Measurements from ENCODE around the gene DOCK6. TPM values are rescaled to one million over a fixed set of nuclear protein-coding genes. Genes with fewer than 3 reads are reported as not detected.

The DOCK6 gene
- polyA plus RNA-seq, 1 donor from 2014 or later, result not detected

DNA sequence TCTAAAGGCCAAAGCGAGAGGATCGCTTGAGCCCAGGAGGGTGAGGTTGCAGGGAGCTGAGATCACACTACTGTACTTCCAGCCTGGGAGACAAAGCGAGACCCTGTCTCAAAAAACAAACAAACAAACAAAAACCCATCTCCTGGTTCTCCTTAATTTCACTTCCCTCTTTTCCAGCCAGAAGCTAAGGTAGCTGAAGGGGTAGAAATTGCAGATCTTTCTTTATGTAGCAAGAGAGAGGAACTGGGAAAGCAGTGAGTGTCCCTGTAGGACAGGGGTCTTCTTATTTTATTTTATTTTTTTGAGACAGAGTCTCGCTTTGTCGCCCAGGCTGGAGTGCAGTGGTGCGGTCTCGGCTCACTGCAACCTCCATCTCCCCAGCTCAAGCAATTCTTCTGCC is 29.1 kb upstream of the DOCK6 start:
- Histone ChIP-seq H4K20me1 (ENCODE audit: insufficient read depth) (no peaks in the 10 kb centered on the region), H3K9me2 (ENCODE audit: insufficient read depth, low read length) (no peaks in the 10 kb centered on the region), H3K27me3 (ENCODE audit: insufficient read depth, low read depth, low read length) (no peaks in the 10 kb centered on the region), H3K36me3 (ENCODE audit: insufficient read depth, low read length) (no peaks in the 10 kb centered on the region), H3K4me3 (ENCODE audit: low read length) (no peak overlapping the region), H3K9me3 (ENCODE audit: low read length) (no peaks in the 10 kb centered on the region), H3K27ac (ENCODE audit: low read length) (no peak overlapping the region), H3K4me2 (ENCODE audit: low read length) (no peak overlapping the region), H3K9ac (ENCODE audit: low read length) (no peak overlapping the region), H3K79me2 (replicated peaks; ENCODE audit: insufficient read depth, low read length) (no peaks in the 10 kb centered on the region), H3F3A (ENCODE audit: insufficient read depth, low read length, poor library complexity, severe bottlenecking) (no peaks in the 10 kb centered on the region), H2AFZ (ENCODE audit: low read depth, low read length) (no peak overlapping the region)
- TF ChIP-seq EP300 (conservative IDR thresholded peaks at IDR 0.05; ENCODE audit: poor library complexity, severe bottlenecking) (no peak), RAD21 (conservative IDR thresholded peaks at IDR 0.05) (no peak), MXI1 (conservative IDR thresholded peaks at IDR 0.05; ENCODE audit: poor library complexity, severe bottlenecking) (no peak)

DNA sequence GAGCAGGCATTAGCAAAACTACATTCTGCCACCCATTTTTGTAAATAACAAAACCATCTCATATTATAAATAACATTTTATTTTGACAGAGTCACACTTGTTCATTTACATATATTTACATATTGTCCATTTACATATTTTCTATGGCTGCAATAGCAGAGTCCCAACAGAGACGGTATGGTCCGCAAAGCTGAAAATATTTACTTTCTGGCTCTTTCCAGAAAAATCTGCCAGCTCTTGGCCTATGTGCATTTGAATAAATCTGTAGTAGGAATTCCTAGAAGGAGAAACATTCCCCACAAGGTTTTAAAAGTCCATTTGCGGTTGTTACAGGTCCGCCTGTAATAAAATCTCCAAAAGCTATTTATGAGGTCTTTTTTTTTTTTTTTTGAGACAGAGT is 27.9 kb upstream of the DOCK6 start:
- Histone ChIP-seq H3K27me3 (ENCODE audit: insufficient read depth, low read depth, low read length) (no peaks in the 10 kb centered on the region), H3K79me2 (replicated peaks; ENCODE audit: insufficient read depth, low read length) (no peaks in the 10 kb centered on the region), H2AFZ (ENCODE audit: low read depth, low read length) (no peak overlapping the region), H3K4me3 (ENCODE audit: low read length) (no peak overlapping the region), H3K36me3 (ENCODE audit: insufficient read depth, low read length) (no peaks in the 10 kb centered on the region), H4K20me1 (ENCODE audit: insufficient read depth) (no peaks in the 10 kb centered on the region), H3F3A (ENCODE audit: insufficient read depth, low read length, poor library complexity, severe bottlenecking) (no peaks in the 10 kb centered on the region), H3K27ac (ENCODE audit: low read length) (no peak overlapping the region), H3K9me2 (ENCODE audit: insufficient read depth, low read length) (no peaks in the 10 kb centered on the region), H3K9me3 (ENCODE audit: low read length) (no peaks in the 10 kb centered on the region), H3K9ac (ENCODE audit: low read length) (no peak overlapping the region), H3K4me2 (ENCODE audit: low read length) (no peak overlapping the region)
- no peak for TF ChIP-seq REST (IDR thresholded peaks at IDR 0.05; ENCODE audit: borderline replicate concordance)
- TF ChIP-seq EP300 (conservative IDR thresholded peaks at IDR 0.05; ENCODE audit: poor library complexity, severe bottlenecking), result no peak
- TF ChIP-seq RAD21 (conservative IDR thresholded peaks at IDR 0.05), result no peak
- TF ChIP-seq, protein P1, sequence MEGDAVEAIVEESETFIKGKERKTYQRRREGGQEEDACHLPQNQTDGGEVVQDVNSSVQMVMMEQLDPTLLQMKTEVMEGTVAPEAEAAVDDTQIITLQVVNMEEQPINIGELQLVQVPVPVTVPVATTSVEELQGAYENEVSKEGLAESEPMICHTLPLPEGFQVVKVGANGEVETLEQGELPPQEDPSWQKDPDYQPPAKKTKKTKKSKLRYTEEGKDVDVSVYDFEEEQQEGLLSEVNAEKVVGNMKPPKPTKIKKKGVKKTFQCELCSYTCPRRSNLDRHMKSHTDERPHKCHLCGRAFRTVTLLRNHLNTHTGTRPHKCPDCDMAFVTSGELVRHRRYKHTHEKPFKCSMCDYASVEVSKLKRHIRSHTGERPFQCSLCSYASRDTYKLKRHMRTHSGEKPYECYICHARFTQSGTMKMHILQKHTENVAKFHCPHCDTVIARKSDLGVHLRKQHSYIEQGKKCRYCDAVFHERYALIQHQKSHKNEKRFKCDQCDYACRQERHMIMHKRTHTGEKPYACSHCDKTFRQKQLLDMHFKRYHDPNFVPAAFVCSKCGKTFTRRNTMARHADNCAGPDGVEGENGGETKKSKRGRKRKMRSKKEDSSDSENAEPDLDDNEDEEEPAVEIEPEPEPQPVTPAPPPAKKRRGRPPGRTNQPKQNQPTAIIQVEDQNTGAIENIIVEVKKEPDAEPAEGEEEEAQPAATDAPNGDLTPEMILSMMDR (IDR thresholded peaks at IDR 0.05; ENCODE audit: poor library complexity, severe bottlenecking), result no peak
- no peak for TF ChIP-seq EZH2 (IDR thresholded peaks at IDR 0.05; ENCODE audit: borderline replicate concordance, insufficient read depth, low read length, poor library complexity, severe bottlenecking)
- TF ChIP-seq TAF1 (IDR thresholded peaks at IDR 0.05; ENCODE audit: low read depth), result no peak
- TF ChIP-seq POLR2AphosphoS5 (IDR thresholded peaks at IDR 0.05), result no peak
- TF ChIP-seq MXI1 (conservative IDR thresholded peaks at IDR 0.05; ENCODE audit: poor library complexity, severe bottlenecking), result no peak
- no peak for TF ChIP-seq SMC3 (conservative IDR thresholded peaks at IDR 0.05; ENCODE audit: poor library complexity)

DNA sequence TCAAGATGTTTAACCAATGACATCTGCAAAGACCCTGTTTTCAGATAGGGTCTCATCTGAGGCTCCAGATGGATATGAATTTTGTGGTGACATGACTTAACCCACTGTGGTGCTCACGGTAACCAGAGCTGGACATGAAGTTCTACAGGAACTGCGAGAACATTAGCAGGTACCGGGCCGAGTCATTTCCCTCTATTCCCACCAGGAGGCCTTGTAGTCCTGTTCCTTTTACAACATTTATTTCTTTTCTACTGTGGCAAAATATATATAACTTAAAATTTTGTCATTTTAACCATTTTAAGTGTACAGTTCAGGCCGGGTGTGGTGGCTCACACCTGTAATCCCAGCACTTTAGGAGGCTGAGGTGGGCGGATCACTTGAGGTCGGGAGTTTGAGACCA is 26.0 kb upstream of the DOCK6 start:
- Histone ChIP-seq H3K27ac (ENCODE audit: low read length) (no peak overlapping the region), H3K9me2 (ENCODE audit: insufficient read depth, low read length) (no peaks in the 10 kb centered on the region), H3K4me2 (ENCODE audit: low read length) (no peak overlapping the region), H3K36me3 (ENCODE audit: insufficient read depth, low read length) (no peaks in the 10 kb centered on the region), H4K20me1 (ENCODE audit: insufficient read depth) (no peaks in the 10 kb centered on the region), H3K9me3 (ENCODE audit: low read length) (no peaks in the 10 kb centered on the region), H2AFZ (ENCODE audit: low read depth, low read length) (no peak overlapping the region), H3K79me2 (replicated peaks; ENCODE audit: insufficient read depth, low read length) (no peaks in the 10 kb centered on the region), H3F3A (ENCODE audit: insufficient read depth, low read length, poor library complexity, severe bottlenecking) (no peaks in the 10 kb centered on the region), H3K9ac (ENCODE audit: low read length) (no peak overlapping the region), H3K27me3 (ENCODE audit: insufficient read depth, low read depth, low read length) (no peaks in the 10 kb centered on the region), H3K4me3 (ENCODE audit: low read length) (no peak overlapping the region)
- TF ChIP-seq SMC3 (conservative IDR thresholded peaks at IDR 0.05; ENCODE audit: poor library complexity), result no peak
- TF ChIP-seq MXI1 (conservative IDR thresholded peaks at IDR 0.05; ENCODE audit: poor library complexity, severe bottlenecking), result no peak
- no peak for TF ChIP-seq TAF1 (IDR thresholded peaks at IDR 0.05; ENCODE audit: low read depth)
- TF ChIP-seq, protein P1 (IDR thresholded peaks at IDR 0.05; ENCODE audit: poor library complexity, severe bottlenecking), result no peak
- TF ChIP-seq POLR2AphosphoS5 (IDR thresholded peaks at IDR 0.05), result no peak
- TF ChIP-seq EZH2 (IDR thresholded peaks at IDR 0.05; ENCODE audit: borderline replicate concordance, insufficient read depth, low read length, poor library complexity, severe bottlenecking), result no peak
- TF ChIP-seq EP300 (conservative IDR thresholded peaks at IDR 0.05; ENCODE audit: poor library complexity, severe bottlenecking), result no peak

Measured in neural cell (in vitro differentiated cells).